ENCODE measurements around the gene FHOD3.

GRCh38 chr18:36714476-36714875, 417.0 kb downstream of the FHOD3 start:
- no peak for TF ChIP-seq CTCF (IDR thresholded peaks at IDR 0.05 in 2 of 3, conservative IDR thresholded peaks at IDR 0.05 in 1 of 3; ENCODE audit: insufficient read depth in 2 of 3, low read depth in 1 of 3, low read length in 3 of 3)
- TF ChIP-seq ZNF79 (CRISPR knock-in tag; IDR thresholded peaks at IDR 0.05; ENCODE audit: low read depth), result no peak
- no peak for TF ChIP-seq MLX (CRISPR knock-in tag; conservative IDR thresholded peaks at IDR 0.05)
- no peak for TF ChIP-seq POLR2AphosphoS5 (IDR thresholded peaks at IDR 0.05; ENCODE audit: control insufficient read depth, insufficient read depth, low read depth, low read length)
- TF ChIP-seq NCOA1 (IDR thresholded peaks at IDR 0.05; ENCODE audit: low read depth), result no peak
- TF ChIP-seq RERE (CRISPR knock-in tag; IDR thresholded peaks at IDR 0.05; ENCODE audit: borderline replicate concordance), result no peak
- no peak for TF ChIP-seq ZNF41 (CRISPR knock-in tag; conservative IDR thresholded peaks at IDR 0.05)
- TF ChIP-seq ZNF124 (CRISPR knock-in tag; IDR thresholded peaks at IDR 0.05), result no peak
- no peak for TF ChIP-seq EZH2 (IDR thresholded peaks at IDR 0.05; ENCODE audit: borderline replicate concordance, low read depth, low read length)

Measured in K562 (cell line).